Tibial nerve (tissue), 4 donors: ENCODE data around the gene ATXN10.

ENCODE experiments used
- EP300 ChIP-seq, 2 donors: sonication (generic); formaldehyde crosslinking; IDR thresholded peaks; one replicate each; pipeline ENCODE4 v1.6.1; 2017; ENCODE audit warnings: antibody characterized with exemption in 2 of 2, mild to moderate bottlenecking in 1 of 2
- POLR2A ChIP-seq, 2 donors: fragments of 450-650 bp; IDR thresholded peaks; one replicate each; pipeline ENCODE4 v1.6.1; 2017; ENCODE audit warnings: antibody characterized with exemption in 2 of 2, mild to moderate bottlenecking in 2 of 2, moderate library complexity in 2 of 2
- TF ChIP-seq, protein P1 (sequence below), 5 experiments: fragments of 200-600 bp in 3 of 5; fragments of 450-650 bp in 2 of 5; sonication (generic) in 3 of 5; IDR thresholded peaks; one replicate each; pipeline ENCODE4 v1.5.1; 2016 to 2019; ENCODE audit warnings: antibody characterized with exemption in 5 of 5, mild to moderate bottlenecking in 3 of 5, moderate library complexity in 2 of 5

DNA sequence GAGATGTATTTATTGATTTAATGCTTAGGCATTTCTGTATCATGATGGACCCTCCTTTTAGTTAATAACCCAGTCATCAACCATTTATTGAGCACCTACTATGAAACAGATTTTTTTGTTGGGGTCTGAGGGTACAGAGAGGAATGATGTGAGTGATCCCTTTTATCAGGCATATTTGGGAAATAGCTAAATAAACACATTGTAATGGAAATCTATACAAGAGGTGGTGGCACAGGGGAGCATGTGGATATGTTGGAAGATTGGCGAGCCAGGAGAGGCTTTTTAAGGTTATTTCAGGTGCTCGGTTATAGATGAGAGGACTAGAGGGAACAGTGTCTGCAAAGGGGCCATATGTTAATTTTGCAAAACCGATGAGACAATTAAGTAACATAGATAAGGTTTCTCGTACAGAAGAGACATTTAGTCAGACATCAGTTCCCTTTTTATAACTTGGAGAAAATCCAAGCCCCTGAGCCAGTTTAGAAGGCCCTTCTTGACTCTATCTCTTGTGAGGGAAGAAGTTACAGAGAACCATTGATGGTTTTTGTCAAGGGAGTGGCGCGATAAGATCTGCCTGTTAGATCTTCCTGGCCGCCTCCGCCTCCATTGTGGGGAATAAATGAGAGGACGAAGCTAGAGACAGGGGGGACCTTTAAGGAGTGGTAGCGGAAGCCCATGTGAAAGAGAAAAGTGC, 2.0 kb downstream of the ATXN10 start:
- TF ChIP-seq, protein P1, sequence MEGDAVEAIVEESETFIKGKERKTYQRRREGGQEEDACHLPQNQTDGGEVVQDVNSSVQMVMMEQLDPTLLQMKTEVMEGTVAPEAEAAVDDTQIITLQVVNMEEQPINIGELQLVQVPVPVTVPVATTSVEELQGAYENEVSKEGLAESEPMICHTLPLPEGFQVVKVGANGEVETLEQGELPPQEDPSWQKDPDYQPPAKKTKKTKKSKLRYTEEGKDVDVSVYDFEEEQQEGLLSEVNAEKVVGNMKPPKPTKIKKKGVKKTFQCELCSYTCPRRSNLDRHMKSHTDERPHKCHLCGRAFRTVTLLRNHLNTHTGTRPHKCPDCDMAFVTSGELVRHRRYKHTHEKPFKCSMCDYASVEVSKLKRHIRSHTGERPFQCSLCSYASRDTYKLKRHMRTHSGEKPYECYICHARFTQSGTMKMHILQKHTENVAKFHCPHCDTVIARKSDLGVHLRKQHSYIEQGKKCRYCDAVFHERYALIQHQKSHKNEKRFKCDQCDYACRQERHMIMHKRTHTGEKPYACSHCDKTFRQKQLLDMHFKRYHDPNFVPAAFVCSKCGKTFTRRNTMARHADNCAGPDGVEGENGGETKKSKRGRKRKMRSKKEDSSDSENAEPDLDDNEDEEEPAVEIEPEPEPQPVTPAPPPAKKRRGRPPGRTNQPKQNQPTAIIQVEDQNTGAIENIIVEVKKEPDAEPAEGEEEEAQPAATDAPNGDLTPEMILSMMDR (IDR thresholded peaks at IDR 0.05) = no peak
- TF ChIP-seq EP300 (IDR thresholded peaks at IDR 0.05) (no peak), POLR2A (IDR thresholded peaks at IDR 0.05) (no peak)
